Kidney (tissue), 14 donors: Measurements from ENCODE around the gene RUBCNL. TPM values are rescaled to one million over a fixed set of nuclear protein-coding genes. Genes with fewer than 3 reads are reported as not detected.

ENCODE experiments used
- DNase-seq, 5 donors: peaks; one replicate each; pipeline ENCODE4 v3.0.0-alpha.2; 2013 to 2020
- FAIRE-seq: peaks from 2 replicates; lab custom pipeline; 2012; peaks lifted over from hg19 to GRCh38; lab: Jason Lieb, UNC
- H3K27ac ChIP-seq, 2 donors: one replicate each; pipeline ENCODE4 v1.7.0; 2013; ENCODE audit warnings: low read depth in 2 of 2, low read length in 2 of 2, inconsistent platforms in 1 of 2
- H3K27me3 ChIP-seq: one replicate; pipeline ENCODE4 v1.7.1; 2013; ENCODE audit warnings: low read length, inconsistent platforms; ENCODE audit not compliant: control insufficient read depth, insufficient read depth
- H3K36me3 ChIP-seq, 3 donors: one replicate each; pipeline versions ENCODE4 v1.7.0 to v1.7.1; 2013; ENCODE audit warnings: low read length in 3 of 3, control low read depth in 1 of 3, inconsistent platforms in 1 of 3; ENCODE audit not compliant: insufficient read depth in 3 of 3, control insufficient read depth in 2 of 3
- H3K4me1 ChIP-seq, 3 donors: one replicate each; pipeline versions ENCODE4 v1.7.0 to v1.7.1; 2013; ENCODE audit warnings: low read length in 3 of 3, inconsistent platforms in 1 of 3, low read depth in 1 of 3; ENCODE audit not compliant: control insufficient read depth in 2 of 3, insufficient read depth in 2 of 3
- H3K4me3 ChIP-seq, 3 donors: one replicate each; pipeline versions ENCODE4 v1.7.0 to v1.8.1; 2013; ENCODE audit warnings: low read length in 3 of 3, control low read depth in 1 of 3, inconsistent platforms in 1 of 3
- H3K9ac ChIP-seq, 3 donors: one replicate each; pipeline versions ENCODE4 v1.7.0 to v1.7.1; 2013; ENCODE audit warnings: low read length in 3 of 3, control low read depth in 1 of 3, inconsistent platforms in 1 of 3
- H3K9me3 ChIP-seq, 3 donors: one replicate each; pipeline versions ENCODE4 v1.7.0 to v1.7.1; 2013; ENCODE audit warnings: low read length in 3 of 3, control low read depth in 1 of 3, inconsistent platforms in 1 of 3; ENCODE audit not compliant: control insufficient read depth in 2 of 3, insufficient read depth in 1 of 3
- CTCF ChIP-seq: IDR thresholded peaks from 3 replicates; pipeline ENCODE4 v1.5.1; 2012; ENCODE audit warnings: mild to moderate bottlenecking, moderate library complexity, borderline replicate concordance; ENCODE audit not compliant: insufficient read depth; ENCODE audit errors: extremely low read depth
- intact Hi-C: fragments of 100-400 bp; cut with DNase I; formaldehyde crosslinking; loops from one replicate; pipeline ENCODE4 v1.11.1; 2022
- polyA plus RNA-seq: library from polyadenylated mRNA; stranded (reverse); fragments of 350-450 nt; fragmentation: Illumina TruSeq; extraction: RNeasy Lipid Tissue Mini Kit (QIAGEN cat#74804); gene quantifications from one replicate; pipeline ENCODE4 v1.2.3, GENCODE V29; 2014; ENCODE audit warnings: low read depth, low replicate concordance; ENCODE audit not compliant: insufficient read depth
- total RNA-seq: library from RNA; stranded (reverse); fragmentation: NEBNext Ultra II Directional; extraction: Animal tissue kit (Norgen Biotek cat#: 25700); gene quantifications from one replicate; pipeline ENCODE4 v1.2.1, GENCODE V29; 2021
- donor health status: control.
- donor health status: control.
- donor health status: control.
- donor health status: control.
- donor health status: control.
- donor health status: DM: yes; HTN: yes; CAD: no.
- donor health status: Normal renal cell carcinoma (clear cell type).

RUBCNL gene
- total and polyA plus RNA-seq, 2 donors from 2014 or later: 0.54 to 4.6 TPM

GRCh38 chr13:46318986-46319385 lies 68.1 kb downstream of the RUBCNL start:
- intact Hi-C loops: no loop called here
- no peak for TF ChIP-seq CTCF
- no peak overlapping the region for H3K4me3 ChIP-seq
- DNase-seq: no peak
- no peaks in the 10 kb centered on the region for H3K9me3 ChIP-seq
- no peak for FAIRE-seq
- H3K36me3 ChIP-seq: no peaks in the 10 kb centered on the region
- no peaks in the 10 kb centered on the region for H3K27me3 ChIP-seq
- H3K9ac ChIP-seq: no peak overlapping the region
- H3K4me1 ChIP-seq: peaks cover 0 to 2% (median 0%) of the 10 kb centered on the region in 3 donors
- no peak overlapping the region for H3K27ac ChIP-seq

- no peak for FAIRE-seq
- no peak overlapping the region for H3K4me3 ChIP-seq
- no peak for DNase-seq
Measured at GRCh38 chr13:46317120-46317519, 69.9 kb downstream of the RUBCNL start.

GRCh38 chr13:46315491-46316075 lies 71.5 kb downstream of the RUBCNL start:
- DNase-seq (no peak), FAIRE-seq (no peak)

More at GRCh38 chr13:46317120-46317519, 69.9 kb downstream of the RUBCNL start:
- Histone ChIP-seq H3K27me3 (no peaks in the 10 kb centered on the region), H3K27ac (no peak overlapping the region), H3K4me1 (peaks cover 0 to 2% (median 0%) of the 10 kb centered on the region in 3 donors), H3K36me3 (no peaks in the 10 kb centered on the region), H3K9ac (no peak overlapping the region), H3K9me3 (no peaks in the 10 kb centered on the region)
- TF ChIP-seq CTCF: no peak
- intact Hi-C loops: no loop called here

More at GRCh38 chr13:46315491-46316075, 71.5 kb downstream of the RUBCNL start:
- H3K36me3 ChIP-seq: no peaks in the 10 kb centered on the region
- intact Hi-C loops: no loop called here
- no peak for TF ChIP-seq CTCF
- no peak overlapping the region for H3K4me3 ChIP-seq
- H3K27me3 ChIP-seq: no peaks in the 10 kb centered on the region
- no peak overlapping the region for H3K27ac ChIP-seq
- H3K9ac ChIP-seq: no peak overlapping the region
- no peaks in the 10 kb centered on the region for H3K4me1 ChIP-seq
- no peaks in the 10 kb centered on the region for H3K9me3 ChIP-seq
